OCI-LY1 (cell line): Measurements from ENCODE around the gene FOXN3.

Source experiments
- H2AFZ ChIP-seq: fragments of 200-600 bp; sonication (generic), shearing (Covaris generic); 2 replicates; pipeline ENCODE4 v1.6.0; 2014; ENCODE audit warnings: antibody characterized with exemption, mild to moderate bottlenecking, low read length
- H3F3A ChIP-seq: fragments of 200-600 bp; sonication (generic), shearing (Covaris generic); 2 replicates; pipeline ENCODE4 v1.6.0; 2014; ENCODE audit warnings: mild to moderate bottlenecking, antibody characterized with exemption, low read length, moderate library complexity; ENCODE audit not compliant: insufficient read depth
- H3K27ac ChIP-seq: fragments of 200-600 bp; sonication (generic); 2 replicates; pipeline ENCODE4 v1.5.1; 2014; ENCODE audit warnings: low read length, mixed run types, mild to moderate bottlenecking, low read depth; ENCODE audit not compliant: poor library complexity, severe bottlenecking
- H3K27me3 ChIP-seq: fragments of 200-600 bp; sonication (generic); 2 replicates; pipeline ENCODE4 v1.6.0; 2014; ENCODE audit warnings: antibody characterized with exemption, mild to moderate bottlenecking, low read length, moderate library complexity; ENCODE audit not compliant: insufficient read depth
- H3K36me3 ChIP-seq: fragments of 200-600 bp; sonication (generic); 2 replicates; pipeline ENCODE4 v1.6.1; 2014; ENCODE audit warnings: mild to moderate bottlenecking, antibody characterized with exemption, low read length, moderate library complexity, mixed read lengths; ENCODE audit not compliant: insufficient read depth
- H3K4me1 ChIP-seq: fragments of 200-600 bp; sonication (generic); 2 replicates; pipeline ENCODE4 v1.5.1; 2014; ENCODE audit warnings: mild to moderate bottlenecking, low read length, moderate library complexity; ENCODE audit not compliant: insufficient read depth, severe bottlenecking
- H3K4me2 ChIP-seq: fragments of 200-600 bp; sonication (generic), shearing (Covaris generic); 2 replicates; pipeline ENCODE4 v1.6.1; 2014; ENCODE audit warnings: low read length
- H3K4me3 ChIP-seq: fragments of 200-600 bp; sonication (generic); 2 replicates; pipeline ENCODE4 v1.5.1; 2014; ENCODE audit warnings: low read length, low read depth, mild to moderate bottlenecking, mixed read lengths; ENCODE audit not compliant: poor library complexity, severe bottlenecking
- H3K79me2 ChIP-seq: fragments of 200-600 bp; shearing (Covaris generic); 2 replicates; pipeline ENCODE4 v1.6.1; 2016; ENCODE audit warnings: mixed run types, low read length, mixed read lengths; ENCODE audit not compliant: insufficient read depth
- H3K9ac ChIP-seq: fragments of 200-600 bp; sonication (generic), shearing (Covaris generic); 2 replicates; pipeline ENCODE4 v1.6.1; 2014; ENCODE audit warnings: mild to moderate bottlenecking, low read length, mixed read lengths
- H3K9me2 ChIP-seq: fragments of 200-600 bp; sonication (generic), shearing (Covaris generic); 2 replicates; pipeline ENCODE4 v1.6.1; 2014; ENCODE audit warnings: low read depth, mild to moderate bottlenecking, low read length, mixed read lengths
- H3K9me3 ChIP-seq: fragments of 200-600 bp; shearing (Covaris generic); 2 replicates; pipeline ENCODE4 v1.6.1; 2014; ENCODE audit warnings: low read length, mixed read lengths
- H4K20me1 ChIP-seq: fragments of 200-600 bp; sonication (generic), shearing (Covaris generic); 2 replicates; pipeline ENCODE4 v1.6.0; 2016; ENCODE audit warnings: mild to moderate bottlenecking, low read length; ENCODE audit not compliant: insufficient read depth
- CTCF ChIP-seq: fragments of 200-600 bp; sonication (generic), shearing (Covaris generic); IDR thresholded peaks from 2 replicates; pipeline ENCODE4 v1.5.1; 2017; ENCODE audit warnings: mild to moderate bottlenecking, antibody characterized with exemption, low read length, moderate library complexity, mixed read lengths
- EZH2 ChIP-seq: fragments of 200-600 bp; sonication (generic), shearing (Covaris generic); IDR thresholded peaks from 2 replicates; pipeline ENCODE4 v1.8.0; 2017; ENCODE audit warnings: borderline replicate concordance, mixed run types, mild to moderate bottlenecking, antibody characterized with exemption, low read length, moderate library complexity, mixed read lengths

The FOXN3 gene

DNA sequence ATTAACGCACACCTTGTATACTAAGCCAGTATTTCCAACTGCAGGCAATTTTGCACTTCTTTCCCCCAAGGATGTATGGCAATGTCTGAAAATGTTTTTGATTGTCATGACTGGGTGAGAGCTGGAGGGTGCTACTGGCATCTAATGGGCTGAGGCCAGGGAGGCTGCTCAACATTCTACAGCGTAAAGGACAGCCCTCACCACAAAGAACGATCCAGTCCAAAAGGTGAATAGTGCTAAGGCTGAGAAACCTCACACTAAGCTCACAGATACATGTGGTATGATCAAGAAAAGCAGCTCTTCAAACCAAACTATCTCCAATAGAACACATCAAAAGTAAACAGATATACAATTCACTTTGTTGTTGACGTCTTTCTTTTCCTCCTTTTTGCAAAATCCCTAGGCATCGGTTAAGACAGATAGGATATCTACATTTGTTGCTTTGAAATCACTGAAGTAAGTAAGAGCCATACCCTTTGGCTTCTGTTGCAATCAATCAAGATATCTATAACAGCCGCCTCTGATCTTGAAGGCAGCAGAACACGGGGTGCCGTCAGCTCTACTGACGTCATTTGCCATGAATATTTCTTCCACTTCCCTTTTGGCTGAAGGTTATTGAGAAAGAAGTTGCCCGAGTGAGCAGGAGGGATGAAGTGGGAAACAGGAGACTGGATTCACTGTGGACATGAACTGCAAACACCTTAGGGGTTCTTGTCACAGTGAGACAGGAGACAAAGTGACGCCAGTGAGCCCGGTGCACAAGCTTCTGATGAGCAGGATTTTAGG, 218.3 kb downstream of the FOXN3 start:
- H4K20me1 ChIP-seq = no peaks in the 10 kb centered on the region
- H3K4me3 ChIP-seq = no peak overlapping the region

GRCh38 chr14:89197623-89198022, 219.4 kb downstream of the FOXN3 start:
- no peak overlapping the region for H3K4me2 ChIP-seq
- no peaks in the 10 kb centered on the region for H3K79me2 ChIP-seq
- no peaks in the 10 kb centered on the region for H3K9me2 ChIP-seq
- H3K9me3 ChIP-seq = no peaks in the 10 kb centered on the region
- H3K9ac ChIP-seq = no peak overlapping the region
- no peaks in the 10 kb centered on the region for H3K27me3 ChIP-seq
- TF ChIP-seq EZH2 (no peak), CTCF (no peak)
- no peak overlapping the region for H2AFZ ChIP-seq
- H3K4me3 ChIP-seq = no peak overlapping the region
- H3K36me3 ChIP-seq = peaks cover 11% of the 10 kb centered on the region
- no peaks in the 10 kb centered on the region for H3F3A ChIP-seq
- no peaks in the 10 kb centered on the region for H3K4me1 ChIP-seq
- no peaks in the 10 kb centered on the region for H4K20me1 ChIP-seq
- H3K27ac ChIP-seq = no peak overlapping the region

More for the DNA sequence above, 218.3 kb downstream of the FOXN3 start:
- TF ChIP-seq EZH2 (no peak), CTCF (no peak)
- no peaks in the 10 kb centered on the region for H3K9me3 ChIP-seq
- H3K9ac ChIP-seq = no peak overlapping the region
- H3K36me3 ChIP-seq = peaks cover 11% of the 10 kb centered on the region
- no peaks in the 10 kb centered on the region for H3K9me2 ChIP-seq
- H3K27me3 ChIP-seq = no peaks in the 10 kb centered on the region
- no peaks in the 10 kb centered on the region for H3K4me1 ChIP-seq
- no peaks in the 10 kb centered on the region for H3K79me2 ChIP-seq
- no peaks in the 10 kb centered on the region for H3F3A ChIP-seq
- no peak overlapping the region for H2AFZ ChIP-seq
- no peak overlapping the region for H3K27ac ChIP-seq
- H3K4me2 ChIP-seq = no peak overlapping the region

DNA sequence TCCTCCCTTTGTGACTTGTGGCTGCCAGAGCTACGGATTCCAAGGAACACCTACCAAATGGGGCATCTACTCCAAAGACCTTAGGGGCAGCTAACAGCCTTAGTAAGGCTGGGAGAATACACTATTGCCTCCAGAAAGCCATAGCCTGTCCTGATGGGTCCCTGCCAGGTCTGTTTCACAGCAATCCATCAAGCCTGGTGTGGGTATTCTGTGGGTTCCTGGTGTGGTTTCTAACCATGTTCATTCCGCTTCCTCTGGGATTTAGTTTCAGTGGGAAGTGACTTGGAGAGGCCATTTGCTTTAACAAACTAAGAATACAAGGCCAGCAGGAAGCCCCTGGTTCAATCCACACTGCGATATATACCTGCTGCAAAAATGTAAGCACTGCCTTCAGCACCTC, 220.5 kb downstream of the FOXN3 start:
- no peak for TF ChIP-seq EZH2
- TF ChIP-seq CTCF = no peak

More for the DNA sequence above, 220.5 kb downstream of the FOXN3 start:
- H3K27me3 ChIP-seq = no peaks in the 10 kb centered on the region
- no peak overlapping the region for H3K4me3 ChIP-seq
- no peaks in the 10 kb centered on the region for H4K20me1 ChIP-seq
- H3K4me2 ChIP-seq = no peak overlapping the region
- no peaks in the 10 kb centered on the region for H3K9me3 ChIP-seq
- peaks cover 11% of the 10 kb centered on the region for H3K36me3 ChIP-seq
- H3K27ac ChIP-seq = no peak overlapping the region
- H3K4me1 ChIP-seq = no peaks in the 10 kb centered on the region
- H2AFZ ChIP-seq = no peak overlapping the region
- no peaks in the 10 kb centered on the region for H3K79me2 ChIP-seq
- H3F3A ChIP-seq = no peaks in the 10 kb centered on the region
- no peak overlapping the region for H3K9ac ChIP-seq
- no peaks in the 10 kb centered on the region for H3K9me2 ChIP-seq
